ENCODE data around the gene HYAL2. TPM values are rescaled to one million over a fixed set of nuclear protein-coding genes. Genes with fewer than 3 reads are reported as not detected.
A peak's percentile ranks its signal among the peaks of the same experiment; 100 is the strongest.

HYAL2 gene
- total and polyA plus RNA-seq, 10 of the 15 experiments (the other 5 are each of a cell fraction or from before 2014, with no cell fraction given): 0.06 to 21.8 (median 12.7) TPM

GRCh38 chr3:50299929-50300680 lies 22.4 kb downstream of the HYAL2 start:
- no peaks in the 10 kb centered on the region for H3K27me3 ChIP-seq (replicated peaks in 1 of 2; ENCODE audit: control insufficient read depth in 2 of 2, insufficient read depth in 2 of 2, low read length in 1 of 2)
- DNase-seq (ENCODE audit: low read depth, low spot score) (no peak), FAIRE-seq (peak; percentile 35), ATAC-seq (peak; percentile 21)
- peak overlapping the region; percentile 90 for H3K4me2 ChIP-seq (ENCODE audit: control insufficient read depth, insufficient read depth)
- H3K9me3 ChIP-seq (replicated peaks; ENCODE audit: control insufficient read depth, insufficient read depth, low read length): no peaks in the 10 kb centered on the region
- peak overlapping the region; percentile 79 for H3K4me3 ChIP-seq
- 51% methylated on average over 12 of the region's 12 CpGs for WGBS (ENCODE audit: insufficient coverage, insufficient replicate concordance, low lambda C conversion rate, missing lambda C conversion rate)
- in situ Hi-C loops (cut with MboI) (no loop called here), intact Hi-C loops (cut with micrococcal nuclease; ENCODE audit: unreplicated experiment) (loop anchor here (1.0 to 5.0 kb wide), 2 partner anchors 21 to 37 kb away; no protein-coding TSS in a partner anchor)
- SMC1A ChIA-PET (ENCODE audit: uncharacterized antibody, unreplicated experiment): interaction anchor here (0.7 to 2.3 kb wide), 7 partner anchors 17 to 72 kb away, joined by 3 to 9 read pairs (median 3); no protein-coding TSS in a partner anchor
- H3K79me2 ChIP-seq (ENCODE audit: control insufficient read depth, insufficient read depth, low read length): peaks cover 2% of the 10 kb centered on the region; the same call in 1 of the 2 replicates
- H4K20me1 ChIP-seq (ENCODE audit: control insufficient read depth, insufficient read depth): no peaks in the 10 kb centered on the region
- no peaks in the 10 kb centered on the region for H3K36me3 ChIP-seq (ENCODE audit: control insufficient read depth in 2 of 2, insufficient read depth in 2 of 2, low read length in 1 of 2)
- H2AFZ ChIP-seq (ENCODE audit: control insufficient read depth, low read depth, low read length): peak overlapping the region; percentile 73
- TSS peak; percentile 91 for BruUV-seq (replicated peaks)
- peak overlapping the region; percentile 68 for H3K27ac ChIP-seq (ENCODE audit: control insufficient read depth, insufficient read depth)
- POLR2A ChIA-PET: interaction anchor here (0.5 to 2.7 kb wide), 15 partner anchors 9 to 830 kb away, joined by 3 to 30 read pairs (median 5); partner anchors contain the start of genes CYB561D2, DAG1, NPRL2 and RASSF1
- CTCF ChIA-PET: interaction anchor here (0.7 to 3.5 kb wide), 12 partner anchors 18 to 242 kb away, joined by 3 to 22 read pairs (median 6); partner anchors contain the start of gene TUSC2
- H3K9ac ChIP-seq (ENCODE audit: control insufficient read depth, insufficient read depth, low read length): peak overlapping the region; percentile 64
- RAD21 ChIA-PET (ENCODE audit: unreplicated experiment): interaction anchor here (0.7 to 2.2 kb wide), 8 partner anchors 10 to 53 kb away, joined by 3 to 15 read pairs (median 6); partner anchors contain the start of genes CYB561D2, NPRL2 and TUSC2
- no peak for TF ChIP-seq HCFC1 (IDR thresholded peaks at IDR 0.05; ENCODE audit: low read length)
- no peak for TF ChIP-seq PAX8 (IDR thresholded peaks at IDR 0.05)
- peak; percentile 35; the same call in 1 of the 2 replicates for TF ChIP-seq SPI1 (IDR thresholded peaks at IDR 0.05; ENCODE audit: borderline replicate concordance, insufficient read depth, low read depth, low read length)
- H3K4me1 ChIP-seq (ENCODE audit: control insufficient read depth, insufficient read depth, low read length): peaks cover 4% of the 10 kb centered on the region

- FAIRE-seq: no peak
- H3K4me3 ChIP-seq: peak overlapping the region; percentile 79
- peak overlapping the region; percentile 68 for H3K27ac ChIP-seq (ENCODE audit: control insufficient read depth, insufficient read depth)
- no peak for DNase-seq (ENCODE audit: low read depth, low spot score)
- no TSS peak for BruUV-seq (replicated peaks)
- peaks cover 2% of the 10 kb centered on the region; the same call in 1 of the 2 replicates for H3K79me2 ChIP-seq (ENCODE audit: control insufficient read depth, insufficient read depth, low read length)
- no peaks in the 10 kb centered on the region for H4K20me1 ChIP-seq (ENCODE audit: control insufficient read depth, insufficient read depth)
- peaks cover 4% of the 10 kb centered on the region for H3K4me1 ChIP-seq (ENCODE audit: control insufficient read depth, insufficient read depth, low read length)
- H3K4me2 ChIP-seq (ENCODE audit: control insufficient read depth, insufficient read depth): peak overlapping the region; percentile 90
- intact Hi-C loops (cut with micrococcal nuclease; ENCODE audit: unreplicated experiment): loop anchor here (1.0 to 5.0 kb wide), 2 partner anchors 22 to 38 kb away; no protein-coding TSS in a partner anchor
- no peaks in the 10 kb centered on the region for H3K36me3 ChIP-seq (ENCODE audit: control insufficient read depth in 2 of 2, insufficient read depth in 2 of 2, low read length in 1 of 2)
- no peaks in the 10 kb centered on the region for H3K27me3 ChIP-seq (replicated peaks in 1 of 2; ENCODE audit: control insufficient read depth in 2 of 2, insufficient read depth in 2 of 2, low read length in 1 of 2)
- ChIA-PET SMC1A (ENCODE audit: uncharacterized antibody, unreplicated experiment) (interaction anchor here (0.7 to 2.3 kb wide), 7 partner anchors 17 to 72 kb away, joined by 3 to 9 read pairs (median 3); no protein-coding TSS in a partner anchor), RAD21 (ENCODE audit: unreplicated experiment) (interaction anchor here (0.7 to 2.2 kb wide), 8 partner anchors 11 to 53 kb away, joined by 3 to 15 read pairs (median 6); partner anchors contain the start of genes CYB561D2, NPRL2 and TUSC2), POLR2A (interaction anchor here (0.5 to 2.7 kb wide), 15 partner anchors 9 to 829 kb away, joined by 3 to 30 read pairs (median 5); partner anchors contain the start of genes CYB561D2, DAG1, NPRL2 and RASSF1), CTCF (interaction anchor here (0.7 to 3.5 kb wide), 12 partner anchors 19 to 243 kb away, joined by 3 to 22 read pairs (median 5); partner anchors contain the start of gene TUSC2)
- peak overlapping the region; percentile 73 for H2AFZ ChIP-seq (ENCODE audit: control insufficient read depth, low read depth, low read length)
- H3K9me3 ChIP-seq (replicated peaks; ENCODE audit: control insufficient read depth, insufficient read depth, low read length): no peaks in the 10 kb centered on the region
- peak overlapping the region; percentile 64 for H3K9ac ChIP-seq (ENCODE audit: control insufficient read depth, insufficient read depth, low read length)
- in situ Hi-C loops (cut with MboI): no loop called here
- WGBS (ENCODE audit: insufficient coverage, insufficient replicate concordance, low lambda C conversion rate, missing lambda C conversion rate): under 1% methylated on average over 12 of the region's 12 CpGs
- 0 out of 2 replicates have a peak, but pooled peaks have one; percentile 42 for TF ChIP-seq ATF7 (IDR thresholded peaks at IDR 0.05; ENCODE audit: low read depth)
- no peak for TF ChIP-seq RELA (IDR thresholded peaks at IDR 0.05; ENCODE audit: borderline replicate concordance, partially characterized antibody)
- no peak for TF ChIP-seq TAF1 (IDR thresholded peaks at IDR 0.05; ENCODE audit: borderline replicate concordance, low read depth, low read length)
- 0 out of 2 replicates have a peak, but pooled peaks have one; percentile 6 for TF ChIP-seq SPI1 (IDR thresholded peaks at IDR 0.05; ENCODE audit: borderline replicate concordance, insufficient read depth, low read depth, low read length)
- TF ChIP-seq RB1 (IDR thresholded peaks at IDR 0.05; ENCODE audit: borderline replicate concordance): peak; percentile 27; the same call in 1 of the 2 replicates
- peak; percentile 78 for TF ChIP-seq PKNOX1 (IDR thresholded peaks at IDR 0.05)
- TF ChIP-seq RELB (IDR thresholded peaks at IDR 0.05; ENCODE audit: low read depth): no peak
- no peak for TF ChIP-seq HDAC6 (IDR thresholded peaks at IDR 0.05; ENCODE audit: unreplicated experiment)
- TF ChIP-seq SIN3A (IDR thresholded peaks at IDR 0.05; ENCODE audit: low read depth, low read length): 0 out of 2 replicates have a peak, but pooled peaks have one; percentile 19
- no peak for ATAC-seq
These were observed 23.0 kb downstream of the HYAL2 start for GRCh38 chr3:50299638-50299928.
